Fibroblast of villous mesenchyme (primary cell): Measurements from ENCODE around the gene COL4A1. TPM values are rescaled to one million over a fixed set of nuclear protein-coding genes. Genes with fewer than 3 reads are reported as not detected.
A peak's percentile ranks its signal among the peaks of the same experiment; 100 is the strongest.

Experiments used
- DNase-seq: peaks from one replicate; pipeline ENCODE4 v3.0.0-alpha.2; 2010; ENCODE audit warnings: low read depth
- H3K4me3 ChIP-seq: 2 replicates; pipeline ENCODE4 v1.5.1; 2011; ENCODE audit warnings: low read depth, mild to moderate bottlenecking, low read length
- total RNA-seq: library from RNA; depleted of rRNA; stranded (reverse); fragments of >200 nt; gene quantifications from 2 replicates; pipeline ENCODE4 v1.2.3, GENCODE V29; 2012
- TF ChIP-seq, protein P1 (sequence below): IDR thresholded peaks from 2 replicates; pipeline ENCODE4 v1.5.1; 2012; ENCODE audit warnings: low read depth, mild to moderate bottlenecking, low read length; ENCODE audit not compliant: insufficient read depth

The COL4A1 gene
- total RNA-seq, 1 donor, result 1,391 TPM

DNA sequence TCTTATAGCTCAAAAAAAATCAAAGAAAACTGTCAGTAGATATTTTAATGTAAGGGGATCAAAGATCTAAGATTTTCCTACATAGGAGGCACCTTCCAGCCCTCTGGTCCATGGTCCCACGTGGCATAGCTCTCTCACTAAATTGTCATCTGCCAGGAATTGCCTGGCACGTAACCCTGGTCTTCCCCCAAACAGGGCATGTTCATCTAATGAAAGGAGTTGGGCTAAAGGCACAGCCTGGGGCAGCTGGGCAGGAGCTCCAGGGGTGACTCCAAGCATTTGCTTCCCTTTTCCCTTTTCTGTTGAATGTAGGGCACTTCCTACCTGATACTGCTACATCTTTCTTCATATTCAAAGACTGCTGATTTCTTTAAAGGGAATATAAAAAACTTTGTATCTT, 148.7 kb downstream of the COL4A1 start:
- TF ChIP-seq, protein P1, sequence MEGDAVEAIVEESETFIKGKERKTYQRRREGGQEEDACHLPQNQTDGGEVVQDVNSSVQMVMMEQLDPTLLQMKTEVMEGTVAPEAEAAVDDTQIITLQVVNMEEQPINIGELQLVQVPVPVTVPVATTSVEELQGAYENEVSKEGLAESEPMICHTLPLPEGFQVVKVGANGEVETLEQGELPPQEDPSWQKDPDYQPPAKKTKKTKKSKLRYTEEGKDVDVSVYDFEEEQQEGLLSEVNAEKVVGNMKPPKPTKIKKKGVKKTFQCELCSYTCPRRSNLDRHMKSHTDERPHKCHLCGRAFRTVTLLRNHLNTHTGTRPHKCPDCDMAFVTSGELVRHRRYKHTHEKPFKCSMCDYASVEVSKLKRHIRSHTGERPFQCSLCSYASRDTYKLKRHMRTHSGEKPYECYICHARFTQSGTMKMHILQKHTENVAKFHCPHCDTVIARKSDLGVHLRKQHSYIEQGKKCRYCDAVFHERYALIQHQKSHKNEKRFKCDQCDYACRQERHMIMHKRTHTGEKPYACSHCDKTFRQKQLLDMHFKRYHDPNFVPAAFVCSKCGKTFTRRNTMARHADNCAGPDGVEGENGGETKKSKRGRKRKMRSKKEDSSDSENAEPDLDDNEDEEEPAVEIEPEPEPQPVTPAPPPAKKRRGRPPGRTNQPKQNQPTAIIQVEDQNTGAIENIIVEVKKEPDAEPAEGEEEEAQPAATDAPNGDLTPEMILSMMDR, result no peak
- DNase-seq, result no peak
- H3K4me3 ChIP-seq, result no peak overlapping the region

DNA sequence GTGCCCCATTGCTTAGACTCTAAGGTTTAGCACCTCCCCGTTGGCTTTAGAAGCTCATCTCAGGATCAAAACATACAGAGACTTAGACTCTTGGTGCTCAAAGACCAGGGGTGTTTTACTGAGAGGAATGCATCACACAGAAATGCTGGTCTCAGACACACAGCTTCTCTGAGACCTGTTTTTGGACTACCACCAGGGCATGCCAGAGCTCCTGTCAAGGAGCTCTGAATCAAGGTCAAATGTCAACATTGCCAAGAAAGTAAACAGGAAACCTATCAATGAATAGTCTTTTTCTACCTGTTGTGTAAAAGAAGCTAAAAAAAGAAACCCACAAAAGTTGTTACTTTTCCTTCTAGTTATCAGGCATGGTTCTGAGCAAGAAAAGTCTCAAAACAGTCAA, 149.2 kb downstream of the COL4A1 start:
- DNase-seq, result no peak
- TF ChIP-seq, protein P1, result no peak
- H3K4me3 ChIP-seq, result no peak overlapping the region

DNA sequence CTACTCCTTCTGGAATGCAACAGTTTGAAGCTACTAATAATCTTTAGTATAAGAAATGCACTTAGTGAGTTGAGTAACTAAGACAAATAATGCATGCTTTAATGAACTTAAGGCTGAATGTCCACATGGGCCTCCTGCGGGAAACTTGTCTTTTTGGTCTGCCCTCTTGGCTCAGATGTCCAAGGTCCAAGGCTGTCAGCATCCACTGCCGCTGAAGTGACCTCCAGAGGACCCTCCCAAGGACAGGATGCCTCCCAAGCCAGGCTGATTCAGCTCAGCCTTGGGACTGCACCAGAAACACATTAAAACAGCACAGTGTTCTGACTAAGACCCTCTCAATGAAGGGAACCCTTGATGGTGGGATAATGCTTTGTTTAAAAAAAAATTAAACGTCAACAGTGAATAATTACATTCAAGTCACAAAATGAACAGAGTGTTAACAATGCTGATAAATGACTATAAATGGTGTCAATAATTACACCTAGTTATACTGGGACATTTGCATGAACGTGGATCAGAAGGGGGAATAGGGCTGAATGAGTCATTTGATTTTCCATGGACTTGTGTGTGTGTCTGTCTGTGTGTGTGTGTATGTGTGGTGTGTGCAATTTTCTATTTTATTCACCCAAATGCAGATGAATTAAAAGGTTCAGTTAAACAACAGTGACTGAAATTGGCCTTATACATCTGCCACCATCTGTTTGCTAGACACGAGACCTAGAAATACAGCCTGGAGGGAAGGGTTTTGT, 150.5 kb downstream of the COL4A1 start:
- peak; percentile 14 for DNase-seq
- TF ChIP-seq, protein P1, result no peak
- no peak overlapping the region for H3K4me3 ChIP-seq

- no peak overlapping the region for H3K4me3 ChIP-seq
- DNase-seq, result no peak
- TF ChIP-seq, protein P1, result no peak
These were observed 151.9 kb downstream of the COL4A1 start for GRCh38 chr13:110155072-110155471.

- no peak for DNase-seq
- TF ChIP-seq, protein P1, result no peak
- H3K4me3 ChIP-seq, result no peak overlapping the region
These were observed 152.5 kb downstream of the COL4A1 start for GRCh38 chr13:110154410-110154933.

DNA sequence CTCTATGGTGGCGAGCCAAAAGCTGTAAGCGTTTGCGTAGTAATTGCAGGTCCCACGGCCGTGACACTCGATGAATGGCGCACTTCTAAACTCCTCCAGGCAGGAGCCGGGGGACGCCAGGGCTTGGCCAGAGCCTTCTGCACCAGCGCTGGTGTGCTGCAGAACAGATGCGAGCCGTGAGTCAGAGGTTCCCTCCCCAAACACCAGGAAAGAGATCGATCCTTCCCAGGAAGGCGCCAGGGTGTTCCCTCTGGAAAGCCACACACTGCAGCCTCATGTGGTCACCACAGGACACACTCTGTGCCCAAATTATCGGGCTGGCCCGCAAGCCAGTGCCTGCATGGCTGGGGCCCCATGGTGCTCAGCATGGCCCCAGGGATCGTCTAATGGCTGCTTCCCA, 154.6 kb downstream of the COL4A1 start:
- TF ChIP-seq, protein P1, result no peak
- no peak overlapping the region for H3K4me3 ChIP-seq
- DNase-seq, result no peak
